Endothelial cell of umbilical vein (primary cell): ENCODE measurements around the gene TAS2R41. TPM values are rescaled to one million over a fixed set of nuclear protein-coding genes. Genes with fewer than 3 reads are reported as not detected.

Source experiments
- BruUV-seq: library from RNA; stranded (reverse); fragments of 400-500 nt; replicated peaks from 2 replicates; lab custom pipeline; 2021; lab: Mats Ljungman, UMichigan
- CTCF ChIA-PET: fragments of 300-600, 350-600 bp; sonication (Branson Sonifier 250); formaldehyde crosslinking; loops from one replicate; lab custom pipeline; 2021; ENCODE audit warnings: antibody characterized with exemption, inconsistent platforms; lab: Charles Lee
- POLR2A ChIA-PET: fragments of 300-600, 350-600 bp; sonication (Branson Sonifier 250); formaldehyde crosslinking; loops from one replicate; lab custom pipeline; 2021; ENCODE audit warnings: antibody characterized with exemption, inconsistent platforms; lab: Charles Lee
- DNase-seq: peaks from one replicate; pipeline ENCODE4 v3.0.0-alpha.2; 2011; ENCODE audit warnings: low read depth, low spot score
- FAIRE-seq: peaks from 2 replicates; lab custom pipeline; 2011; peaks lifted over from hg19 to GRCh38; lab: Jason Lieb, UNC
- H2AFZ ChIP-seq: 2 replicates; pipeline ENCODE4 v1.6.0; 2012; ENCODE audit warnings: low read depth, low read length, control low read depth, inconsistent platforms
- H3K27ac ChIP-seq: 2 replicates; pipeline ENCODE4 v1.5.1; 2011; ENCODE audit warnings: low read depth, mild to moderate bottlenecking, control low read depth, low read length, moderate library complexity; ENCODE audit not compliant: insufficient read depth
- H3K27me3 ChIP-seq, 2 experiments: 2 replicates each; pipeline versions ENCODE4 v1.6.0 to v1.6.1; 2011; ENCODE audit warnings: low read length in 2 of 2, mixed read lengths in 1 of 2; ENCODE audit not compliant: control insufficient read depth in 2 of 2, insufficient read depth in 2 of 2
- H3K36me3 ChIP-seq, 2 experiments: 2 replicates in 1 of 2; 3 replicates in 1 of 2; pipeline ENCODE4 v1.5.1; 2011; ENCODE audit warnings: low read length in 2 of 2, mild to moderate bottlenecking in 1 of 2, moderate library complexity in 1 of 2; ENCODE audit not compliant: control insufficient read depth in 2 of 2, insufficient read depth in 2 of 2; ENCODE audit errors: extremely low read depth in 1 of 2
- H3K4me1 ChIP-seq: 3 replicates; pipeline ENCODE4 v1.5.1; 2011; ENCODE audit warnings: mild to moderate bottlenecking, low read length; ENCODE audit not compliant: control insufficient read depth, insufficient read depth; ENCODE audit errors: extremely low read depth
- H3K4me2 ChIP-seq: 2 replicates; pipeline ENCODE4 v1.6.1; 2011; ENCODE audit warnings: low read length, control low read depth, mixed read lengths; ENCODE audit not compliant: insufficient read depth
- H3K4me3 ChIP-seq, 3 experiments: fragments of 200-600 bp in 1 of 3; sonication (generic), shearing (Covaris generic) in 1 of 3; replicated peaks in 1 of 3; 2 replicates each; pipeline ENCODE4 v1.5.1; 2011 to 2016; ENCODE audit warnings: control low read depth in 3 of 3, low read length in 3 of 3, mild to moderate bottlenecking in 2 of 3, inconsistent platforms in 1 of 3, low read depth in 1 of 3, moderate library complexity in 1 of 3; ENCODE audit not compliant: insufficient read depth in 1 of 3
- H3K79me2 ChIP-seq: 2 replicates; pipeline ENCODE4 v1.6.0; 2012; ENCODE audit warnings: low read length, inconsistent platforms; ENCODE audit not compliant: control insufficient read depth, insufficient read depth
- H3K9ac ChIP-seq: replicated peaks from 2 replicates; pipeline ENCODE3; 2011; ENCODE audit warnings: low read length, control low read depth; ENCODE audit not compliant: insufficient read depth; ENCODE audit errors: extremely low read depth
- H3K9me1 ChIP-seq: replicated peaks from 3 replicates; pipeline ENCODE4 v1.6.0; 2011; ENCODE audit warnings: mild to moderate bottlenecking, low read length; ENCODE audit not compliant: control insufficient read depth, insufficient read depth; ENCODE audit errors: extremely low read depth
- H3K9me3 ChIP-seq: replicated peaks from 2 replicates; pipeline ENCODE4 v1.5.1; 2012; ENCODE audit warnings: low read length, inconsistent platforms; ENCODE audit not compliant: control insufficient read depth, insufficient read depth
- H4K20me1 ChIP-seq: replicated peaks from 2 replicates; pipeline ENCODE3; 2011; ENCODE audit warnings: mild to moderate bottlenecking, low read length; ENCODE audit not compliant: control insufficient read depth, insufficient read depth; ENCODE audit errors: extremely low read depth
- EZH2 ChIP-seq: IDR thresholded peaks from 2 replicates; pipeline ENCODE4 v1.6.1; 2012; ENCODE audit warnings: borderline replicate concordance, low read depth, mild to moderate bottlenecking, moderate library complexity, low read length, inconsistent platforms; ENCODE audit not compliant: severe bottlenecking
- FOS ChIP-seq: IDR thresholded peaks from 2 replicates; pipeline ENCODE4 v1.6.1; 2011; ENCODE audit warnings: mild to moderate bottlenecking, low read length, moderate library complexity, borderline replicate concordance; ENCODE audit not compliant: insufficient read depth
- GATA2 ChIP-seq: IDR thresholded peaks from 2 replicates; pipeline ENCODE4 v1.7.0; 2011; ENCODE audit warnings: low read depth, mild to moderate bottlenecking, moderate library complexity, mixed read lengths, low read length; ENCODE audit not compliant: insufficient read length, insufficient read depth
- JUN ChIP-seq: IDR thresholded peaks from 2 replicates; pipeline ENCODE4 v1.6.1; 2011; ENCODE audit warnings: borderline replicate concordance, low read depth; ENCODE audit not compliant: insufficient read length, insufficient read depth
- MYC ChIP-seq: IDR thresholded peaks from one replicate; pipeline ENCODE4 v1.6.1; 2011; ENCODE audit warnings: mild to moderate bottlenecking, low read depth, low read length
- POLR2A ChIP-seq: IDR thresholded peaks from 2 replicates; pipeline ENCODE4 v1.6.1; 2012; ENCODE audit warnings: low read depth, mild to moderate bottlenecking, control low read depth, low read length
- POLR2AphosphoS5 ChIP-seq: IDR thresholded peaks from 2 replicates; pipeline ENCODE4 v1.6.1; 2012; ENCODE audit warnings: low read depth, mild to moderate bottlenecking, control low read depth, low read length, moderate library complexity; ENCODE audit not compliant: insufficient read depth
- dilution Hi-C: fragments of 300-500 bp; cut with MboI; formaldehyde crosslinking; loops from one replicate; pipeline ENCODE4 v1.15.0; 2019; ENCODE audit warnings: low sequenced_read_pairs; ENCODE audit not compliant: extremely low pct_ligation_motif_present
- intact Hi-C: fragments of 100-400 bp; cut with micrococcal nuclease; formaldehyde crosslinking; loops from one replicate; pipeline ENCODE4 v1.10.0; 2022
- polyA plus RNA-seq, 4 experiments: library from polyadenylated mRNA; depleted of rRNA in 3 of 4; stranded (reverse) in 3 of 4; unstranded in 1 of 4; fragments of >200 nt; gene quantifications; 2 replicates each; pipeline versions ENCODE4 v1.2.1 to v1.2.3, GENCODE V29; 2011 to 2012; ENCODE audit warnings: missing spikeins in 1 of 4
- total RNA-seq: library from RNA; stranded (reverse); gene quantifications from 2 replicates; pipeline ENCODE4 v1.2.3, GENCODE V29; 2021
- TF ChIP-seq, protein P1 (sequence below), 2 donors: IDR thresholded peaks; 1 replicate in 1 of 2; 2 replicates in 1 of 2; pipeline ENCODE4 v1.5.1; 2011; ENCODE audit warnings: low read length in 2 of 2, mild to moderate bottlenecking in 2 of 2, moderate library complexity in 2 of 2, control low read depth in 1 of 2, inconsistent platforms in 1 of 2, low read depth in 1 of 2; ENCODE audit not compliant: insufficient read depth in 1 of 2; ENCODE audit errors: extremely low read depth in 1 of 2
- TF ChIP-seq, protein P2 (sequence below): IDR thresholded peaks from 2 replicates; pipeline ENCODE4 v1.6.1; 2011; ENCODE audit not compliant: insufficient read depth, insufficient read length

Gene TAS2R41
- total and polyA plus RNA-seq, 2 donors (not counting 3 experiments of a cell fraction or from before 2014, with no cell fraction given): not detected

DNA sequence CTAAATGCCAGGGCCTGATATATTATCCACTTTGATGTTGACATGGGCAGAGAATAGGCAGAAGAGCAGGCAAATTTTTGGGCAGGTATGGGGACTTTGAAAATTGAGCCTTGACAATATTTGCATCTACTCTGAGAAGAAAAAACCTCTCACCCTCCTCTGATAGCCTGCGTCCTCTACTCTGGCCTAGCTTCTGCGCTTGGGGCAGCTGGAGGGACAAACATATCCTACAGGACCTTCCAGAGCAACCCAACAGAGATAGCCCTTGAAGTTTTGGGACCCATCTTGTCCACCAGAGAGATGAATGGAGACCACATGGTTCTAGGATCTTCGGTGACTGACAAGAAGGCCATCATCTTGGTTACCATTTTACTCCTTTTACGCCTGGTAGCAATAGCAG, 34.5 kb upstream of the TAS2R41 start, which contains the start of gene TAS2R60:
Gene TAS2R60 (plus strand): TSS at position 301 of the 400 bp plus-strand sequence. CDS start 0 bp downstream, at position 301.
- no peaks in the 10 kb centered on the region for H3K9me3 ChIP-seq
- FAIRE-seq (no peak), DNase-seq (no peak)
- H3K9ac ChIP-seq: no peak within 1 kb of the TSS
- no peaks in the 10 kb centered on the region for H3K79me2 ChIP-seq
- BruUV-seq: no TSS peak
- H3K27ac ChIP-seq: no peak within 1 kb of the TSS
- H3K4me3 ChIP-seq: no peak within 1 kb of the TSS
- no peak within 1 kb of the TSS for H2AFZ ChIP-seq
- TF ChIP-seq GATA2 (no peak), POLR2A (no peak), EZH2 (no peak), JUN (no peak), FOS (no peak), POLR2AphosphoS5 (no peak), MYC (no peak)
- TF ChIP-seq, protein P1, sequence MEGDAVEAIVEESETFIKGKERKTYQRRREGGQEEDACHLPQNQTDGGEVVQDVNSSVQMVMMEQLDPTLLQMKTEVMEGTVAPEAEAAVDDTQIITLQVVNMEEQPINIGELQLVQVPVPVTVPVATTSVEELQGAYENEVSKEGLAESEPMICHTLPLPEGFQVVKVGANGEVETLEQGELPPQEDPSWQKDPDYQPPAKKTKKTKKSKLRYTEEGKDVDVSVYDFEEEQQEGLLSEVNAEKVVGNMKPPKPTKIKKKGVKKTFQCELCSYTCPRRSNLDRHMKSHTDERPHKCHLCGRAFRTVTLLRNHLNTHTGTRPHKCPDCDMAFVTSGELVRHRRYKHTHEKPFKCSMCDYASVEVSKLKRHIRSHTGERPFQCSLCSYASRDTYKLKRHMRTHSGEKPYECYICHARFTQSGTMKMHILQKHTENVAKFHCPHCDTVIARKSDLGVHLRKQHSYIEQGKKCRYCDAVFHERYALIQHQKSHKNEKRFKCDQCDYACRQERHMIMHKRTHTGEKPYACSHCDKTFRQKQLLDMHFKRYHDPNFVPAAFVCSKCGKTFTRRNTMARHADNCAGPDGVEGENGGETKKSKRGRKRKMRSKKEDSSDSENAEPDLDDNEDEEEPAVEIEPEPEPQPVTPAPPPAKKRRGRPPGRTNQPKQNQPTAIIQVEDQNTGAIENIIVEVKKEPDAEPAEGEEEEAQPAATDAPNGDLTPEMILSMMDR (IDR thresholded peaks at IDR 0.05; ENCODE audit: extremely low read depth in 1 of 2, insufficient read depth in 1 of 2, low read depth in 1 of 2, low read length in 2 of 2): no peak
- TF ChIP-seq, protein P2, sequence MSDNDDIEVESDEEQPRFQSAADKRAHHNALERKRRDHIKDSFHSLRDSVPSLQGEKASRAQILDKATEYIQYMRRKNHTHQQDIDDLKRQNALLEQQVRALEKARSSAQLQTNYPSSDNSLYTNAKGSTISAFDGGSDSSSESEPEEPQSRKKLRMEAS: no peak
- H3K4me1 ChIP-seq: peaks cover 10% of the 10 kb centered on the region
- no peaks in the 10 kb centered on the region for H3K36me3 ChIP-seq
- H4K20me1 ChIP-seq: no peaks in the 10 kb centered on the region
- H3K4me2 ChIP-seq: no peak within 1 kb of the TSS
- no peaks in the 10 kb centered on the region for H3K9me1 ChIP-seq
- POLR2A ChIA-PET: no interaction called here
- CTCF ChIA-PET: interaction anchor here (0.9 kb wide), 1 partner anchor 29 kb away, joined by 3 read pairs; no protein-coding TSS in a partner anchor
- intact Hi-C loops (no loop called here), dilution Hi-C loops (no loop called here)
- peaks cover 0 to 2% of the 10 kb centered on the region in 2 experiments for H3K27me3 ChIP-seq
